HepG2 (cell line): ENCODE data around the gene ATP1B2. TPM values are rescaled to one million over a fixed set of nuclear protein-coding genes. Genes with fewer than 3 reads are reported as not detected.

ENCODE experiments used
- HMG20A ChIP-seq: IDR thresholded peaks from 2 replicates; pipeline ENCODE4 v1.6.1; 2016; ENCODE audit warnings: borderline replicate concordance
- KAT7 ChIP-seq: IDR thresholded peaks from 2 replicates; pipeline ENCODE4 v1.6.1; 2018; ENCODE audit warnings: borderline replicate concordance, missing compliant biosample characterization
- MIER3 ChIP-seq: IDR thresholded peaks from 2 replicates; pipeline ENCODE4 v1.6.1; 2016; ENCODE audit warnings: missing compliant biosample characterization, borderline replicate concordance
- NFATC3 ChIP-seq: sonication (generic); formaldehyde crosslinking; IDR thresholded peaks from 2 replicates; pipeline ENCODE4 v1.5.1; 2020; ENCODE audit warnings: mild to moderate bottlenecking, missing genetic modification reagents
- POLR2AphosphoS2 ChIP-seq: IDR thresholded peaks from 2 replicates; pipeline ENCODE4 v1.6.1; 2011; ENCODE audit warnings: low read depth, low read length, improper control_type of control experiment
- SALL1 ChIP-seq: sonication (generic); formaldehyde crosslinking; IDR thresholded peaks from 2 replicates; pipeline ENCODE4 v1.8.0; 2022; ENCODE audit warnings: mild to moderate bottlenecking, missing genetic modification reagents
- XRCC5 ChIP-seq: fragments of 200-400 bp; formaldehyde crosslinking; optimal IDR thresholded peaks from 2 replicates; pipeline ENCODE3; 2017; ENCODE audit warnings: mild to moderate bottlenecking, low read length
- ZNF496 ChIP-seq: sonication (generic); formaldehyde crosslinking; IDR thresholded peaks from 2 replicates; pipeline ENCODE4 v1.8.1; 2023; ENCODE audit warnings: mild to moderate bottlenecking, moderate library complexity, missing genetic modification reagents; ENCODE audit not compliant: insufficient replicate concordance
- polyA plus RNA-seq, 8 experiments: library from polyadenylated mRNA; depleted of rRNA in 3 of 8; stranded (reverse) in 7 of 8; unstranded in 1 of 8; fragments of >200 nt; fragmentation: Illumina TruSeq in 4 of 8; extraction: Trizol in 4 of 8; gene quantifications; 2 replicates each; pipeline versions ENCODE4 v1.2.1 to v1.2.3, GENCODE V29; 2011 to 2016; ENCODE audit warnings: low read depth in 4 of 8, missing spikeins in 1 of 8, mixed read lengths in 1 of 8; ENCODE audit not compliant: insufficient read depth in 1 of 8
- total RNA-seq, 5 experiments: library from RNA; depleted of rRNA; stranded (reverse); fragments of >200 nt; fragmentation: Illumina TruSeq; extraction: Trizol; gene quantifications; 2 replicates each; pipeline ENCODE4 v1.2.3, GENCODE V29; 2016; ENCODE audit warnings: low read depth in 1 of 5
- TF ChIP-seq, protein P1 (sequence below), 2 experiments: fragments of 450-650 bp in 1 of 2; sonication (generic) in 1 of 2; formaldehyde crosslinking in 1 of 2; IDR thresholded peaks; 2 replicates each; pipeline versions ENCODE4 v1.6.1 to v1.8.0; 2016 to 2022; ENCODE audit warnings: antibody characterized with exemption in 1 of 2, mild to moderate bottlenecking in 1 of 2, missing genetic modification reagents in 1 of 2
- TF ChIP-seq, protein P2 (sequence below), 2 experiments: sonication (generic) in 1 of 2; formaldehyde crosslinking in 1 of 2; IDR thresholded peaks; 2 replicates each; pipeline versions ENCODE4 v1.5.1 to v1.6.1; 2011 to 2020; ENCODE audit warnings: borderline replicate concordance in 1 of 2, low read depth in 1 of 2, low read length in 1 of 2, mild to moderate bottlenecking in 1 of 2, missing genetic modification reagents in 1 of 2, moderate library complexity in 1 of 2
- TF ChIP-seq, protein P3 (sequence below), 2 experiments: sonication (generic) in 1 of 2; formaldehyde crosslinking in 1 of 2; IDR thresholded peaks; 2 replicates each; pipeline versions ENCODE4 v1.4.0 to v1.6.1; 2016 to 2020; ENCODE audit warnings: borderline replicate concordance in 1 of 2, low read depth in 1 of 2, mild to moderate bottlenecking in 1 of 2, missing genetic modification reagents in 1 of 2

ATP1B2 gene
- total and polyA plus RNA-seq, 2 of the 13 experiments (the other 11 are each of a cell fraction or from before 2014, with no cell fraction given), result not detected

DNA sequence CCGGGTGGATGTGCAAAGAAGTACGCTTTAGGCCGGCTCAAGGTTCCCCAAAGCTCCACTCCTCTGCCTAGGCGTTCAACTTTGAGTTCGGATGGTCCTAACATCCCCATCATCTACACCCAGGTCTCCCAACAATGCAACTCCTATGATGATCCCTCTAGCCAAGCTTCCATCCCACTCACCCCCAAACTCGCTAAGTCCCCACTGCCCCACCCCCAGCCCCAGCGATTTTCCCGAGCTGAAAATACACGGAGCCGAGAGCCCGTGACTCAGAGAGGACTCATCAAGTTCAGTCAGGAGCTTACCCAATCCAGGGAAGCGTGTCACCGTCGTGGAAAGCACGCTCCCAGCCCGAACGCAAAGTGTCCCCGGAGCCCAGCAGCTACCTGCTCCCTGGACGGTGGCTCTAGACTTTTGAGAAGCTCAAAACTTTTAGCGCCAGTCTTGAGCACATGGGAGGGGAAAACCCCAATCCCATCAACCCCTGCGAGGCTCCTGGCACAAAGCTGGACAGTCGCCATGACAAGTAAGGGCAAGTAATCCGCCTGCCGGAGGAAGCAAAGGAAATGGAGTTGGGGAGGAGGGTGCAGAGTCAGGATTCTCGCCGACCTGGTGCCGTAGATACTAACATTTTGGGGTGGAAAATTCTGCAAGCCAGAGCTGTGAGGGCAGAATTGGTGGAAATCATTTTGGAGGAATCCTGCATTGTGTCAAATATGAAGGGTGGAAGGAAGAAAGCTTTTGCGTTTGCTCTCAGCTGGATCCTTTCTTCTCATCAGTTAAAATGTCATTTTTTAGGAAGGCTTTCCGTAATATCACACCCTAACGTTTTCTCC, 36.6 kb downstream of the ATP1B2 start, which contains the start of gene TP53 (continued):
- TF ChIP-seq, protein P1, sequence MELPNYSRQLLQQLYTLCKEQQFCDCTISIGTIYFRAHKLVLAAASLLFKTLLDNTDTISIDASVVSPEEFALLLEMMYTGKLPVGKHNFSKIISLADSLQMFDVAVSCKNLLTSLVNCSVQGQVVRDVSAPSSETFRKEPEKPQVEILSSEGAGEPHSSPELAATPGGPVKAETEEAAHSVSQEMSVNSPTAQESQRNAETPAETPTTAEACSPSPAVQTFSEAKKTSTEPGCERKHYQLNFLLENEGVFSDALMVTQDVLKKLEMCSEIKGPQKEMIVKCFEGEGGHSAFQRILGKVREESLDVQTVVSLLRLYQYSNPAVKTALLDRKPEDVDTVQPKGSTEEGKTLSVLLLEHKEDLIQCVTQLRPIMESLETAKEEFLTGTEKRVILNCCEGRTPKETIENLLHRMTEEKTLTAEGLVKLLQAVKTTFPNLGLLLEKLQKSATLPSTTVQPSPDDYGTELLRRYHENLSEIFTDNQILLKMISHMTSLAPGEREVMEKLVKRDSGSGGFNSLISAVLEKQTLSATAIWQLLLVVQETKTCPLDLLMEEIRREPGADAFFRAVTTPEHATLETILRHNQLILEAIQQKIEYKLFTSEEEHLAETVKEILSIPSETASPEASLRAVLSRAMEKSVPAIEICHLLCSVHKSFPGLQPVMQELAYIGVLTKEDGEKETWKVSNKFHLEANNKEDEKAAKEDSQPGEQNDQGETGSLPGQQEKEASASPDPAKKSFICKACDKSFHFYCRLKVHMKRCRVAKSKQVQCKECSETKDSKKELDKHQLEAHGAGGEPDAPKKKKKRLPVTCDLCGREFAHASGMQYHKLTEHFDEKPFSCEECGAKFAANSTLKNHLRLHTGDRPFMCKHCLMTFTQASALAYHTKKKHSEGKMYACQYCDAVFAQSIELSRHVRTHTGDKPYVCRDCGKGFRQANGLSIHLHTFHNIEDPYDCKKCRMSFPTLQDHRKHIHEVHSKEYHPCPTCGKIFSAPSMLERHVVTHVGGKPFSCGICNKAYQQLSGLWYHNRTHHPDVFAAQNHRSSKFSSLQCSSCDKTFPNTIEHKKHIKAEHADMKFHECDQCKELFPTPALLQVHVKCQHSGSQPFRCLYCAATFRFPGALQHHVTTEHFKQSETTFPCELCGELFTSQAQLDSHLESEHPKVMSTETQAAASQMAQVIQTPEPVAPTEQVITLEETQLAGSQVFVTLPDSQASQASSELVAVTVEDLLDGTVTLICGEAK (IDR thresholded peaks at IDR 0.05), result no peak
- TF ChIP-seq, protein P1 (CRISPR knock-in tag; IDR thresholded peaks at IDR 0.05), result peak; percentile 47; the same call in 1 of the 2 replicates
- TF ChIP-seq SALL1 (CRISPR knock-in tag) (peak; percentile 65), NFATC3 (CRISPR knock-in tag) (0 out of 2 replicates have a peak, but pooled peaks have one; percentile 22), ZNF496 (CRISPR knock-in tag) (no peak), MIER3 (CRISPR knock-in tag) (no peak), HMG20A (no peak), POLR2AphosphoS2 (0 out of 2 replicates have a peak, but pooled peaks have one; percentile 43), KAT7 (CRISPR knock-in tag) (no peak), XRCC5 (no peak)
- TF ChIP-seq, protein P2, sequence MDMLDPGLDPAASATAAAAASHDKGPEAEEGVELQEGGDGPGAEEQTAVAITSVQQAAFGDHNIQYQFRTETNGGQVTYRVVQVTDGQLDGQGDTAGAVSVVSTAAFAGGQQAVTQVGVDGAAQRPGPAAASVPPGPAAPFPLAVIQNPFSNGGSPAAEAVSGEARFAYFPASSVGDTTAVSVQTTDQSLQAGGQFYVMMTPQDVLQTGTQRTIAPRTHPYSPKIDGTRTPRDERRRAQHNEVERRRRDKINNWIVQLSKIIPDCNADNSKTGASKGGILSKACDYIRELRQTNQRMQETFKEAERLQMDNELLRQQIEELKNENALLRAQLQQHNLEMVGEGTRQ (IDR thresholded peaks at IDR 0.05; ENCODE audit: low read depth, low read length), result no peak
- TF ChIP-seq, protein P2 (CRISPR knock-in tag; IDR thresholded peaks at IDR 0.05; ENCODE audit: borderline replicate concordance), result no peak
- TF ChIP-seq, protein P3, sequence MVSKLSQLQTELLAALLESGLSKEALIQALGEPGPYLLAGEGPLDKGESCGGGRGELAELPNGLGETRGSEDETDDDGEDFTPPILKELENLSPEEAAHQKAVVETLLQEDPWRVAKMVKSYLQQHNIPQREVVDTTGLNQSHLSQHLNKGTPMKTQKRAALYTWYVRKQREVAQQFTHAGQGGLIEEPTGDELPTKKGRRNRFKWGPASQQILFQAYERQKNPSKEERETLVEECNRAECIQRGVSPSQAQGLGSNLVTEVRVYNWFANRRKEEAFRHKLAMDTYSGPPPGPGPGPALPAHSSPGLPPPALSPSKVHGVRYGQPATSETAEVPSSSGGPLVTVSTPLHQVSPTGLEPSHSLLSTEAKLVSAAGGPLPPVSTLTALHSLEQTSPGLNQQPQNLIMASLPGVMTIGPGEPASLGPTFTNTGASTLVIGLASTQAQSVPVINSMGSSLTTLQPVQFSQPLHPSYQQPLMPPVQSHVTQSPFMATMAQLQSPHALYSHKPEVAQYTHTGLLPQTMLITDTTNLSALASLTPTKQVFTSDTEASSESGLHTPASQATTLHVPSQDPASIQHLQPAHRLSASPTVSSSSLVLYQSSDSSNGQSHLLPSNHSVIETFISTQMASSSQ (IDR thresholded peaks at IDR 0.05; ENCODE audit: low read depth), result no peak
- TF ChIP-seq, protein P3 (CRISPR knock-in tag; IDR thresholded peaks at IDR 0.05; ENCODE audit: borderline replicate concordance), result no peak
